HepG2 (cell line): ENCODE data around the gene ENG. TPM values are rescaled to one million over a fixed set of nuclear protein-coding genes. Genes with fewer than 3 reads are reported as not detected.
A peak's percentile ranks its signal among the peaks of the same experiment; 100 is the strongest.

ENCODE experiments used
- AHDC1 ChIP-seq: sonication (generic); formaldehyde crosslinking; IDR thresholded peaks from 2 replicates; pipeline ENCODE4 v1.5.1; 2020; ENCODE audit warnings: mild to moderate bottlenecking, missing genetic modification reagents, borderline replicate concordance
- ARID3A ChIP-seq: IDR thresholded peaks from 2 replicates; pipeline ENCODE4 v1.6.1; 2012; ENCODE audit warnings: low read depth, low read length, improper control_type of control experiment
- ATF5 ChIP-seq: sonication (generic); formaldehyde crosslinking; IDR thresholded peaks from 2 replicates; pipeline ENCODE4 v1.4.0; 2020; ENCODE audit warnings: mild to moderate bottlenecking, low read depth, missing genetic modification reagents
- CEBPZ ChIP-seq: IDR thresholded peaks from 2 replicates; pipeline ENCODE4 v1.6.1; 2012; ENCODE audit warnings: low read length, improper control_type of control experiment
- FIP1L1 ChIP-seq: fragments of 200-400 bp; formaldehyde crosslinking; IDR thresholded peaks from 2 replicates; pipeline ENCODE4 v1.6.1; 2018; ENCODE audit warnings: low read depth, mild to moderate bottlenecking, low read length, moderate library complexity, borderline replicate concordance; ENCODE audit not compliant: insufficient read depth
- HNF4G ChIP-seq, 2 experiments: sonication (generic) in 1 of 2; formaldehyde crosslinking in 1 of 2; IDR thresholded peaks; 2 replicates each; pipeline versions ENCODE4 v1.4.0 to v1.6.1; 2011 to 2020; ENCODE audit warnings: borderline replicate concordance in 2 of 2, low read depth in 2 of 2, mild to moderate bottlenecking in 2 of 2, low read length in 1 of 2, missing genetic modification reagents in 1 of 2, moderate library complexity in 1 of 2
- NKX3-1 ChIP-seq: sonication (generic); formaldehyde crosslinking; IDR thresholded peaks from 2 replicates; pipeline ENCODE4 v1.5.0; 2020; ENCODE audit warnings: missing genetic modification reagents
- SETDB1 ChIP-seq: sonication (generic); formaldehyde crosslinking; IDR thresholded peaks from 2 replicates; pipeline ENCODE4 v1.5.1; 2020; ENCODE audit warnings: missing genetic modification reagents, mild to moderate bottlenecking, borderline replicate concordance
- SKIL ChIP-seq: sonication (generic); formaldehyde crosslinking; IDR thresholded peaks from 2 replicates; pipeline ENCODE4 v1.8.0; 2022; ENCODE audit warnings: missing genetic modification reagents, mild to moderate bottlenecking, moderate library complexity, borderline replicate concordance
- SNRNP70 ChIP-seq: fragments of 200-400 bp; formaldehyde crosslinking; IDR thresholded peaks from 2 replicates; pipeline ENCODE4 v1.6.1; 2017; ENCODE audit warnings: mild to moderate bottlenecking, low read depth, low read length, moderate library complexity
- ZNF292 ChIP-seq: sonication (generic); formaldehyde crosslinking; IDR thresholded peaks from 2 replicates; pipeline ENCODE4 v1.8.1; 2022; ENCODE audit warnings: mild to moderate bottlenecking, low read depth, missing genetic modification reagents, borderline replicate concordance
- ZNF558 ChIP-seq: sonication (generic); formaldehyde crosslinking; IDR thresholded peaks from 2 replicates; pipeline ENCODE4 v1.9.0; 2022; ENCODE audit warnings: mild to moderate bottlenecking, missing genetic modification reagents, borderline replicate concordance
- polyA plus RNA-seq, 8 experiments: library from polyadenylated mRNA; depleted of rRNA in 3 of 8; stranded (reverse) in 7 of 8; unstranded in 1 of 8; fragments of >200 nt; fragmentation: Illumina TruSeq in 4 of 8; extraction: Trizol in 4 of 8; gene quantifications; 2 replicates each; pipeline versions ENCODE4 v1.2.1 to v1.2.3, GENCODE V29; 2011 to 2016; ENCODE audit warnings: low read depth in 4 of 8, missing spikeins in 1 of 8, mixed read lengths in 1 of 8; ENCODE audit not compliant: insufficient read depth in 1 of 8
- total RNA-seq, 5 experiments: library from RNA; depleted of rRNA; stranded (reverse); fragments of >200 nt; fragmentation: Illumina TruSeq; extraction: Trizol; gene quantifications; 2 replicates each; pipeline ENCODE4 v1.2.3, GENCODE V29; 2016; ENCODE audit warnings: low read depth in 1 of 5

The ENG gene
- total and polyA plus RNA-seq, 2 of the 13 experiments (the other 11 are each of a cell fraction or from before 2014, with no cell fraction given): 0.02 to 1.1 TPM

- TF ChIP-seq ARID3A (no peak), AHDC1 (CRISPR knock-in tag) (no peak), NKX3-1 (CRISPR knock-in tag) (no peak; the same call in 1 of the 2 replicates), ATF5 (CRISPR knock-in tag) (no peak), ZNF558 (CRISPR knock-in tag) (peak; percentile 82; the same call in 1 of the 2 replicates), FIP1L1 (no peak), SKIL (CRISPR knock-in tag) (no peak), SNRNP70 (no peak), ZNF292 (CRISPR knock-in tag) (no peak), CEBPZ (no peak), SETDB1 (CRISPR knock-in tag) (no peak), HNF4G (IDR thresholded peaks at IDR 0.05; ENCODE audit: borderline replicate concordance, low read depth, low read length) (no peak), HNF4G (CRISPR knock-in tag; IDR thresholded peaks at IDR 0.05; ENCODE audit: borderline replicate concordance, low read depth) (no peak)
Observed at GRCh38 chr9:127802576-127803443, 51.6 kb downstream of the ENG start, which contains the start of gene FPGS (continued).
